DOHH2 (cell line): ENCODE results near the gene KRTAP5-7.

Experiments
- EZH2phosphoT487 ChIP-seq: fragments of 200-600 bp; sonication (generic); IDR thresholded peaks from 2 replicates; pipeline ENCODE4 v1.6.1; 2017; ENCODE audit warnings: borderline replicate concordance, mild to moderate bottlenecking, antibody characterized with exemption, low read length, moderate library complexity, mixed read lengths
- TF ChIP-seq, protein P1 (sequence below): fragments of 200-600 bp; sonication (generic); IDR thresholded peaks from one replicate; pipeline ENCODE4 v1.5.1; 2014; ENCODE audit warnings: antibody characterized with exemption, mild to moderate bottlenecking, low read depth, low read length; ENCODE audit not compliant: poor library complexity, severe bottlenecking

DNA sequence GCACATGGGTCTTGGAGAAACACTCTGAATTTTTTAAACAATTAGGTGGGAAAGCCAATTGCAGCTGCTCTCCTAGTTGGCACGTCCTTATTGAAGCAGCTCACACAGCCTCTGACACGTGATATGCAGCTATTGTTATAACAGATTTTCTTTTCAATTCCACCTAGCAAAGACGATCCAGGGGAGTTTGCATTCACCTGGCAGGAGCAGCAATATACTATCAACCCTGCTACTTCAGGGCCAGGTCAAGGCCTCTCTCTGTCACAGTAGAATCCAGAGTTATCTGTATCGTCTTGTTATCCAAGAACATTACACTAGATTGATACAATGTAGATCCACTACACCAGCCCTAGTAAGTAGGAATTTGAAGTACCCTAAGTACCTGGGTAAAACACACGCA, 47.4 kb downstream of the KRTAP5-7 start:
- TF ChIP-seq, protein P1, sequence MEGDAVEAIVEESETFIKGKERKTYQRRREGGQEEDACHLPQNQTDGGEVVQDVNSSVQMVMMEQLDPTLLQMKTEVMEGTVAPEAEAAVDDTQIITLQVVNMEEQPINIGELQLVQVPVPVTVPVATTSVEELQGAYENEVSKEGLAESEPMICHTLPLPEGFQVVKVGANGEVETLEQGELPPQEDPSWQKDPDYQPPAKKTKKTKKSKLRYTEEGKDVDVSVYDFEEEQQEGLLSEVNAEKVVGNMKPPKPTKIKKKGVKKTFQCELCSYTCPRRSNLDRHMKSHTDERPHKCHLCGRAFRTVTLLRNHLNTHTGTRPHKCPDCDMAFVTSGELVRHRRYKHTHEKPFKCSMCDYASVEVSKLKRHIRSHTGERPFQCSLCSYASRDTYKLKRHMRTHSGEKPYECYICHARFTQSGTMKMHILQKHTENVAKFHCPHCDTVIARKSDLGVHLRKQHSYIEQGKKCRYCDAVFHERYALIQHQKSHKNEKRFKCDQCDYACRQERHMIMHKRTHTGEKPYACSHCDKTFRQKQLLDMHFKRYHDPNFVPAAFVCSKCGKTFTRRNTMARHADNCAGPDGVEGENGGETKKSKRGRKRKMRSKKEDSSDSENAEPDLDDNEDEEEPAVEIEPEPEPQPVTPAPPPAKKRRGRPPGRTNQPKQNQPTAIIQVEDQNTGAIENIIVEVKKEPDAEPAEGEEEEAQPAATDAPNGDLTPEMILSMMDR, result no peak
- no peak for TF ChIP-seq EZH2phosphoT487
